Hematopoietic multipotent progenitor cell treated with erythropoietin and hydrocortisone succinate and interleukin-3 and kit ligand, for 17 days (in vitro differentiated cells): ENCODE measurements around the gene RIC8B.

ENCODE experiments used
- DNase-seq: peaks from one replicate; pipeline ENCODE4 v3.0.0-alpha.2; 2015; ENCODE audit warnings: low spot score

RIC8B gene

GRCh38 chr12:106801830-106802533, 27.5 kb downstream of the RIC8B start:
- no peak for DNase-seq

GRCh38 chr12:106804668-106805067, 30.2 kb downstream of the RIC8B start:
- no peak for DNase-seq

GRCh38 chr12:106814714-106815113, 40.2 kb downstream of the RIC8B start:
- no peak for DNase-seq

DNA sequence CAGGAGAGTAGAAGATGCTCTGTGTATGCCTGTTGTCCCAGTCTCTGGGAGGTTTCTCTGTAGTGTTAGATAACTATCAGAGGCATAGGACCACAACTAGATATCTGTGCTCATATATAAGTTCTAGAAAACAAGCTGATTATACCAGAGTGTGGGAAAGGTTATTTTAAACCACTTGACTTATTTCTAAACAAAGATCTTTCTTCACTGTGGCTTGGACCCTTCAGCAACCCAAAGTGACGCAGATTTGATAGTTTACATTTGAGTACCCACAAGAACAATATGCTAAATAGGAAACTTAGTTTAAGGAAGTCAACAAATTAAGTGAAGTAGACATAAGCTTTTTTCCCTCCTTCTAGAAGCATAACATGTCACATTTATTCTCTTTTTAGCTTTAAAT, 41.3 kb downstream of the RIC8B start:
- no peak for DNase-seq

- DNase-seq = no peak
Observed at GRCh38 chr12:106816231-106816630, 41.7 kb downstream of the RIC8B start.

- no peak for DNase-seq
Observed at GRCh38 chr12:106819991-106820390, 45.5 kb downstream of the RIC8B start.

DNA sequence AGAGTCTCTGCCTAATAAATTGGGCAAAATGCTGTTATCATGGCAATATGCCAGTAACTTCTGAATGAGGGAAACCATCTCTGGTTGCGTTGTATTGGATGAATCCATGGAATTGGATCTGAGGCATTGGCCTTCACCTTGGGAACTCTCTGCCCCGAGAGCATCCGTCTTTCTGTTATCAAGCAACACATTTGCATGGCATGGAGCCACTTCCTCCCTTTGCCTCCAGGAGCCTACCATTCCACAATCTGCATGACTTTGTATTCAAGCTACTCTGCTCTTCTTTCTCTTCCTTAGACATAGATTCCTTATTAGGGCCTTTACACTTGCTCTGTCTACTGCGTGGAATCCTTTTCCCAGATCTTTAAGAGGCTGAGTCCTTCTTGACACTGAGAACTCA, 57.2 kb downstream of the RIC8B start:
- no peak for DNase-seq

- DNase-seq = no peak
Observed at GRCh38 chr12:106837782-106838181, 63.3 kb downstream of the RIC8B start.

DNA sequence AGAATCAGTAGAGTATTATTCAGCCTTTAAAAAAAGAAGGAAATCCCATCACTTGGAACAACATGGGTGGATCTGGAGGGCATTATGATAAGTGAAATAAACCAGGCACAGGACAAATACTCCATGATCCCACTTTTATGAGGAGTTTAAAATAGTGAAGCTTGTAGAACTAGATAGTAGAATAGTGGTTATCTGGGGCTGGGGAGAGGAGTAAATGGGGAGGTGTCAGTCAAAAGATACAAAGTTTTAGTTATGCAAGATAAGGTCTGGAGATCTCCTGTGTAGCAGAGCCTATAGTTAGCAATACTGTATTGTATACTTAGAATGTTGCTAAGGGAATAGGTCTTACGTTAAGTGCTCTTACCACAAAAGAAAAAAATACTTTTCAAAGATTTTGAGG, 64.9 kb downstream of the RIC8B start:
- DNase-seq = no peak

DNA sequence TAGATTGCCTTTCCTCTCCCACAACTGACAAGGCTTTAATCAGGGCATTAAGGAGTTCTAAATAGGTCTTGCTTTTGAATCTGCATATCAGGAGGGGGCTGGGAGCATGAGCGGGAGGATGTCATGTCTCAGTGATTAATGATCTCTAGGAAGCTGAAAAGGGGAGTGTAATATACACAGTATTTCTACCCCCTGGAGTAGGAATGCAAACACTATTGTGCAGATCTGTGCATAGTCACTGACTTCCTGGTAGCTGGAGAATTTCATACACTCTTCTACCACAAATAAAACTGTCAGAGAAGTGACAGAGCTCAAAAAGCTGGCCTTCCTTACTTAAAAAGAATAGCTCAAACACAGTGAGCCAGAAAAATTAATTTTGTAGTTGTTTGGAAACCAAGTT, 65.8 kb downstream of the RIC8B start:
- DNase-seq = no peak

DNA sequence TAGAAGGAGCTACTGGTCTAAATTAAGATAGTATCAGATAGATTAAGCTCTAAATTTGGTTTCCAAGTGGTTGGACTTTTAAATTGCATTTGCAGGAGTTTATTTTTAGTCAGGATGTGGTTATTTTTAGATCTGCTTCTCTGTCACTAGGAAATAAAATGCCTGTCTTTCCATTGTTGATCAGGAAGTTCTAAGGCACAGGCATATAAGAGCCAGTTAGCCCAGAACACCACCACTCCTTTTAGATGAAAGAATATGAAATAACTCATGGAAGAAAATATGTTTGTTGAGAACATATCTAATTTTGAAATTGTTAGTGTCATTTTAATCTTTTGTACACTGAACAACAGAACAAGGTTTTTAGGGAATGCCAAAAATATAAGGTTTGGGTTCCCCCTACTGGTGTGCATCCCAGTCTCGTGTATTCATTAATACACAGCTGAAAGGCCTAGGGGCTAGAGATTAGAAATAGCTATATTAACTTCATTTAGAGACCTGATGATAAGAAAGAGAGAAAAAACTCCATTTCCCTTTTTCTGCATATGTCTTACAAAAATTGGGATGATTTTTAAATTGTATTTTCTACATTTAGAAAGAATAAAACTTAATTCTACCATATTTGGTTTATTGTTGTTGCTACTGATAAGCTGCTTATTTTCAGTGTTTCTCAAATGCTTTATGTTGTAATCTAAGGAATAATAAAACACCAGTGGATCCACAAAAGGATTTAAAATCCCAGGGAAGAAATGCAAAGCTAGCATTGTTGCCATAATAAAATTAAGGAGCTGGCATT, 67.2 kb downstream of the RIC8B start:
- peak; percentile 41 for DNase-seq

DNA sequence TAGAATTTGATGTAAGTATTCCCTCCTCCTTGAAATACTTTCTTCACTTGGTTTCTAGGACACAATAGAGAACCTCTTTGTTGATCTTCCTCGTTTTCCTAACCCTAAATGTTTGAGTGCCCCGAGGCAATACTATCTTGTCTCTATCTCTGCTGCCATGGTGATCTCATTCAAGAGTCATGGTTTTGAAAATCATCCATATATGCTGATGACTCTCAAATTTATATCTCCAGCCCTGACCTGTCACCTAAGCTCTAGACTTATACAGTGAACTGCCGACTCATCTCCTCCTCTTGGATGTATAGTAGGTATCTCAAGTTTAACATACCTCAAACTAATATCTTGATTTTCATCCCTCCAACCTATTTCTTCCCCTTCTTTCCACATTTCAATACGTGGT, 71.4 kb downstream of the RIC8B start:
- DNase-seq = no peak

GRCh38 chr12:106847861-106848260, 73.4 kb downstream of the RIC8B start:
- no peak for DNase-seq

DNA sequence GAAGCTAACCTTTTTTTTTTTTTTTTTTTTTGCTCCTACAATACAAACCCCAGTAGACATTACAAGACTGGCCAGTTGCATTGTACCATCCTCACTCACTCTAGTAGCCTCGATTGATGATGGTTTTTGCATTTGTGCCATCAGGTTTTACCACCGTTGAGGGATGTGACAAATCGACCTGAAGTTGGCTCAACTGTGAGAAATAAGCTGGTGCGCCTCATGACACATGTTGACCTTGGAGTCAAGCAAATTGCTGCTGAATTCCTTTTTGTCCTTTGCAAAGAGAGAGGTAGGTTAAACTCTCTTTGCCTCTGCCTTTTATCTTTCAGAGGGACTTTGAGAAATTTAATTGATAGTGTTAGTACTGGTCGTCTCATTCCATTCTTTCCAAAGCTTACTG, 76.8 kb downstream of the RIC8B start:
- DNase-seq = no peak

DNA sequence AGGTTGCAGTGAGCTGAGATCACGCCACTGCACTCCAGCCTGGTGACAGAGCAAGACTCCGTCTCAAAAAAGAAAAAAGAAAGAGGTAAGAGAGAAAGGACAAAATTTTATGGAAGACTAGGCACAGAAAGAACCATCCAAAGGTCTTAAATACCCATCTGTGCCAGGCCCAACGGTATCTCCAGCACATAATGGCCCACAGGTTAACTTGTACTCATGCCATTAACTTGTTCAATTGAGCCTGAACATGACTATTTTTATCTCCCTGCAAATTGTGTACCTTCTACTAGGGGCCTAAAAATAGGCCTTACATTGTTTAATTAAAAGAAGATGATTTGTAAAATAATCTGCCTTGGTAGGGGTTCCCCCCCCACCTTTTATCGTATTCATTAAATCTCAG, 80.2 kb downstream of the RIC8B start:
- DNase-seq = no peak

DNA sequence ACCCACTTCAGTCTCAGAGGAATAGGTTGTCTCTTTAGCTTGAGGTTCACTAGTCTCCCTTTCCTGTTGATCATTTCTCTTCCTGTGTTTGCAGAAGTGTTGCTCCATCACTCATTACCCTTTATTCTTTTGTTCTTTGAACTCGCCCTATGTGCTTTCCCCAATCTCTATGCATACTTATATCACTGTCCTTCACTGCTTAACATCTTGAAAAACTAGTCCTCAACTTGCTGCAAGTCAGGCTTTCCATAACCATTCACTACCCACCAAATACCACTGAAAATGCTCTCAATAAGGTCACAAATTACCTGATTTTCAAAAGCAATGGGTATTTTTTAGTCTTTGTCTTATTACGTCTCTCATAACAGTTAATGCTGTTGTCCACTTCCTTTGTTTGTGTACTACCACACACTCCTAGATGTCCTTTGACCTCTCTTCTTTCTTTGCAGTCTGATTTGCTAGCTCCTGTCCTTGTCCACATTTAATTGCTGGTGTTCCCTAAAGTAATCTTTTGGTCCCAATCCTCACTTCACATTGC, 80.8 kb downstream of the RIC8B start:
- no peak for DNase-seq

- DNase-seq = no peak
Observed at GRCh38 chr12:106861984-106862916, 87.8 kb downstream of the RIC8B start.

DNA sequence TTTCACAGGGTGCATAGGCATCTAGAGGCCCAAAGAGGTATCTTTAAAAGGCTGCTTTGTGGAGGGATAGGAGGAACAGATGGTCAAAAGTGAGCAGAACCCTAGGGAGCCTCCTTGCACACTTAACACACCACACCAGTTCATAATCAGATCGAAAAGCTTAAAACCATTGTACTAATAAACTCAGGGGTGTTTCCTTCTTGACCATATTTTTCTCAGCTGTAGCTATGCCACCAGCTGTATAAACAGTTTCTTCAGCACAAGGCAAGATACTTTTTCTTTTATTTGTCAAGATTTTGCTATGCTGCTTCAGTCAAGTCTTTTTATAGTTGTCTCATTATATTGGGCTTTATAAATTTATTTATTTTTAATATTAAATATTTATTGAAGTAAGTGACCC, 88.7 kb downstream of the RIC8B start:
- no peak for DNase-seq

DNA sequence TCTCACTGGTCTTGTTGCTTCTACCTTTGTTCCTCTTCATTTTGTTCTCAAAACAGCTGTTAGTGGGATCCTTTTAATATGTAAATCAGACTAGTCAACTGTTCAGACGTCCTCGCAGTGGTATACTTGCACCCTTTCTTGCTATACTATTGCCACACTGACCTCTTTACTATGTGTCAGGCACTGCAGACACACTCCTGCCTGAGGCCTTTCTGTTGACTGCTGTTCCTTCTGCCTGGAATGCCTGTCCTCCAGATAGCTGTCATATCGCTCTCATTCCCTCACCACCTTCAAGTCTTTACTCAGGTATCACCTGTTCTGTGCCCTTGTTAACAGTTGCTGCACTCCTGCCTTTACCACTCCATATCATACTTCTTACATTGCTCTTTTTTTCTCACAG, 91.2 kb downstream of the RIC8B start:
- no peak for DNase-seq

DNA sequence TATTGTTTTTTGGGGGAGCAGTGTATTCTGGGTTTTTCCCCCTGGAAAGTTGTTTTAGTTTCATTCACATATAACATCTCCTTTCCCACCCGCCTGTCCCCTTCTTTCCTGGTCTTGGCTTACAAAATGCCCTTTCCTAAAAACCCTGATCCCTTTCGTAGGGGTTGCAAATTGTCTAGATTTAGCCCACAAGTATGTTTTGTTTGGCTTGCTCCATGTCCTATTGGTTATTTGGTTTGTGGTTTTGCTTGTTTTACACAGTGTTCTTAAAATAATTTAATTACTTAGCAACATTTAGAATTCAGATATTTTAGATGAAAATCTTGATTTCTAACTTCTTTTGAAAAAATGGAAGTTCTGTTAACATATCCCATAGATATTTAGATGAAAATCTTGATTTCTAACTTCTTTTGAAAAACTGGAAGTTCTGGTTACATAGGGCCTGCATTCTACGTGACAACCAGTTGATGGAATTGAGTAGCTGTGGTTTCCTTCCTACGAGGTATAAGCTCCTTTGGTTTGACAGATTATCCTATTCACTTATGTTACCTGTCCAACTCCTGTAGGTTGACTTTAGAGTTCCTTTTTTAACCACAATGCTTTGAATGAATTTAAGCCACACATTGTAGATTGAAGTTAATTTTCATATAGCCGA, 92.1 kb downstream of the RIC8B start:
- no peak for DNase-seq

DNA sequence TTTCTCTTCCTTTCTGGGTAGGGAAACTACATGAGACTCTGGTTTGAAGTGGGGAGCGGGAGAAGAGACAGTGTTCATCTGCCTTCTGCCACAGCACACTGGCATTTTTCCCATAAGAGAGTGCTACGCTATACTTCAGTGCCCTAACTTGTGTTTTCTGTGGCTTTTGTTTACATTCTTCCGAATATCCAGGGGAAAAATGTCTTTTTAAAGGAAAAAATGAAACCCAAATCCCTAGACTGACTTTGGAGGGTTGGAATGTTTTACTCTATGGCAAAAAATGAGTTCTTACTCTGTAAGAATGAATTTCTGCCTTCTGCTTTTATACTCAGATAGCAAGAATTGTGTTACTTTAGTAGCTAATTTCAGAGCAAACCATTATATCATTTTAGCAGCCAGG, 93.2 kb downstream of the RIC8B start:
- no peak for DNase-seq
